ENCODE data around the gene TMC6.

TMC6 gene

GRCh38 chr17:78064708-78065107 lies 63.8 kb downstream of the TMC6 start:
- DNase-seq, result no peak

- no peak for DNase-seq
Measured at GRCh38 chr17:78063489-78063888, 65.1 kb downstream of the TMC6 start.

- no peak for DNase-seq
Measured at GRCh38 chr17:78062596-78062995, 66.0 kb downstream of the TMC6 start.

All from stimulated activated CD8-positive, alpha-beta memory T cell treated with anti-CD3 and anti-CD28 coated beads, Interleukin-4, amount 100 ng/mL, for 48 hours (primary cell).